ENCODE measurements around the gene VTA1.

Gene VTA1

DNA sequence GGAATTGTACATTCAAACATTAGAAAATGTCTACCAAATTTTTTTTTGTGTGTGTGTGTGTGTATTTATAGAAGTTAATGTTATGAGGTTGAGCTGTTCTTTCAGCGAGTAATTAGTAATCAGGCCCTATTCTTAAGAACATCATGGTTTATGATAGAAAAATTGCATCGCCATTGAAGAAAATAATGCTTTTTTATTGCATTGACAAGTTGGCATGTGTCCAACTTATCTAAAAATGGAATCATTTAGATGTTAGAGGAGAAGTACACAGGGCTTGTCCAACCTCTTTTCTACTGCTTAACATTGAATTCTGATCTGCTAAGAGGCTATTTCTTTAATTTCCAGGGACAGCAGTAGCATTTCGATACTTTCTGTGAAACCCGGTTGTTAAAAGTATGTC is 93.1 kb downstream of the VTA1 start:
- CTCF ChIA-PET, result interaction anchor here (0.6 kb wide), 1 partner anchor 147 kb away, joined by 3 read pairs; no protein-coding TSS in a partner anchor
- no peak for TF ChIP-seq BHLHE40 (IDR thresholded peaks at IDR 0.05; ENCODE audit: borderline replicate concordance)
- TF ChIP-seq SUZ12 (IDR thresholded peaks at IDR 0.05), result no peak
- TF ChIP-seq TARDBP (IDR thresholded peaks at IDR 0.05), result no peak
- TF ChIP-seq NFRKB (IDR thresholded peaks at IDR 0.05), result no peak
- TF ChIP-seq HDGF (IDR thresholded peaks at IDR 0.05; ENCODE audit: borderline replicate concordance), result no peak
- no peak for TF ChIP-seq CTBP1 (IDR thresholded peaks at IDR 0.05; ENCODE audit: borderline replicate concordance)
- no peak for TF ChIP-seq LEF1 (IDR thresholded peaks at IDR 0.05; ENCODE audit: borderline replicate concordance)
- TF ChIP-seq SP1 (IDR thresholded peaks at IDR 0.05), result no peak
- no peak for TF ChIP-seq L3MBTL2 (conservative IDR thresholded peaks at IDR 0.05)
- TF ChIP-seq ELF4 (IDR thresholded peaks at IDR 0.05), result no peak
- no peak for TF ChIP-seq ARNT (IDR thresholded peaks at IDR 0.05)
- no peak for TF ChIP-seq ZNF384 (IDR thresholded peaks at IDR 0.05)
- no peak for TF ChIP-seq FOXM1 (IDR thresholded peaks at IDR 0.05; ENCODE audit: borderline replicate concordance)

DNA sequence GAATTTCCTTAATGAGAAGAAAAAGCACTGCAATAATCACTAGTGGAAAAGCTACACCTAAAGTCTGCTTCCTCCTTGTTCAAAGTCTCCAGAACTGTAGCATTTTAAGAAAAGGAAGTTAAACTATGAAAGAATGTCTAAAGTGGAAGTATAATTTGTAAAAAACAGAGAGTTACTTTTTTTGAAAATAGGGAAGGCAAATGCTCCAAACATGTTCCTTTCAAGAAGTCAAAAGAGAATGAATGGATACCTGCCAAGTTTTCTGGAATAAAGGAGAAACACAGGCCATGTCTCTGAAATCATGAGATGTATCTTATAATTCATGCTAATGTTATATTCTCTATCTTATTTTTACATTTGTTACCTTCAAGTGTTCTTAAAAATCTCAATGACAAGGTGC is 94.0 kb downstream of the VTA1 start:
- CTCF ChIA-PET, result no interaction called here

More for the DNA sequence above, 93.1 kb downstream of the VTA1 start:
- no peak for DNase-seq (ENCODE audit: extremely low spot score)
- POLR2A ChIA-PET, result no interaction called here

DNA sequence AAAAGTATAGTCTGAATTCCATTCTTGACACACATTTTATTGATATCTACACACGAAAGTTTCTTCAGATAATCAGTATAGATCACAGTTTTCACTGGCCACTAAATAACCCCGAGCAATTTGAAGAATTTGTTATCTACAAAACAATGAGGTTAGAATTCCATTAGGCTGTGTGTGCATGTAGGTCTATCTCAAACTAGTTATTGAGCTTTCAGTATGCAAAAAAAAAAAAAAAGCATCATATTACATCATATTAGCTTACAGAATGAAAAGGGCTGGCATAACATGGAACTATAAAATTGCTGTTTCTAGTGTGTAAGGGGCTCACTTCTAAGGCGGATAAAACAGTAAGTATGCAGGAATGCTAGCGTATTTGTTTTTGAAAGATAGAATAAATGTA is 95.2 kb downstream of the VTA1 start:
- DNase-seq (ENCODE audit: extremely low spot score), result no peak
- ChIA-PET CTCF (interaction anchor here (0.7 to 2.3 kb wide), 4 partner anchors 9 to 188 kb away, joined by 3 to 15 read pairs (median 3); no protein-coding TSS in a partner anchor), POLR2A (no interaction called here)
- TF ChIP-seq ZNF384 (IDR thresholded peaks at IDR 0.05) (peak; percentile 51; the same call in 1 of the 2 replicates), FOXA1 (IDR thresholded peaks at IDR 0.05) (no peak)

More for the DNA sequence above, 94.0 kb downstream of the VTA1 start:
- POLR2A ChIA-PET, result no interaction called here
- no peak for DNase-seq (ENCODE audit: extremely low spot score)
- no peak for TF ChIP-seq ELF4 (IDR thresholded peaks at IDR 0.05)
- no peak for TF ChIP-seq LEF1 (IDR thresholded peaks at IDR 0.05; ENCODE audit: borderline replicate concordance)
- no peak for TF ChIP-seq L3MBTL2 (conservative IDR thresholded peaks at IDR 0.05)

DNA sequence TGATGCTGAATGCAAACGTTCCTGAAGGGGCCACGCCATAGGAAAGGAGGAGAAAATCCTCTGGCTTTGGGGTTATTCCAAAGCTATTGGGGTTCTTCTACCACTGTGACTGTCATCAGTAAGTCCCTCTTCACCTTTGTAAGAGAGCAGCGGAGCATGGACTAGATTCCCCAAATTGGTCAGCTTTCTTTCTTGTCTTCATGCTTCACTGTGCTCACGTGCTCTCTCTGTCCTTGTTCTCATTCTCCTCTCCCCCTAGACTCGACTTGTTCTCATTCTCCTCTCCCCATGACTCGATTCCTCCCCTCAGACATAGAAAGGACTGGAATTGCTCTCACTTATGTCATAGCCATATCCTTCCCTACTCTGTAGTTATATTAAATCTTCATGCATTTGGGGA is 99.9 kb downstream of the VTA1 start:
- no peak for TF ChIP-seq NFRKB (IDR thresholded peaks at IDR 0.05)
- TF ChIP-seq CTBP1 (IDR thresholded peaks at IDR 0.05; ENCODE audit: borderline replicate concordance), result no peak
- no peak for TF ChIP-seq FOXK2 (IDR thresholded peaks at IDR 0.05)
- TF ChIP-seq ZNF384 (IDR thresholded peaks at IDR 0.05), result no peak
- TF ChIP-seq SP1 (IDR thresholded peaks at IDR 0.05), result no peak
- no peak for TF ChIP-seq TARDBP (IDR thresholded peaks at IDR 0.05)
- TF ChIP-seq L3MBTL2 (conservative IDR thresholded peaks at IDR 0.05), result no peak
- no peak for TF ChIP-seq ARNT (IDR thresholded peaks at IDR 0.05)
- no peak for TF ChIP-seq ELF4 (IDR thresholded peaks at IDR 0.05)
- no peak for TF ChIP-seq BHLHE40 (IDR thresholded peaks at IDR 0.05; ENCODE audit: borderline replicate concordance)
- no peak for TF ChIP-seq LEF1 (IDR thresholded peaks at IDR 0.05; ENCODE audit: borderline replicate concordance)
- TF ChIP-seq SUZ12 (IDR thresholded peaks at IDR 0.05), result no peak
- no peak for TF ChIP-seq FOXA1 (IDR thresholded peaks at IDR 0.05)
- no peak for TF ChIP-seq HDGF (IDR thresholded peaks at IDR 0.05; ENCODE audit: borderline replicate concordance)
- no peak for TF ChIP-seq FOXM1 (IDR thresholded peaks at IDR 0.05; ENCODE audit: borderline replicate concordance)
- TF ChIP-seq, protein P1, sequence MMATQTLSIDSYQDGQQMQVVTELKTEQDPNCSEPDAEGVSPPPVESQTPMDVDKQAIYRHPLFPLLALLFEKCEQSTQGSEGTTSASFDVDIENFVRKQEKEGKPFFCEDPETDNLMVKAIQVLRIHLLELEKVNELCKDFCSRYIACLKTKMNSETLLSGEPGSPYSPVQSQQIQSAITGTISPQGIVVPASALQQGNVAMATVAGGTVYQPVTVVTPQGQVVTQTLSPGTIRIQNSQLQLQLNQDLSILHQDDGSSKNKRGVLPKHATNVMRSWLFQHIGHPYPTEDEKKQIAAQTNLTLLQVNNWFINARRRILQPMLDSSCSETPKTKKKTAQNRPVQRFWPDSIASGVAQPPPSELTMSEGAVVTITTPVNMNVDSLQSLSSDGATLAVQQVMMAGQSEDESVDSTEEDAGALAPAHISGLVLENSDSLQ (IDR thresholded peaks at IDR 0.05), result no peak
- DNase-seq (ENCODE audit: extremely low spot score), result no peak
- ChIA-PET POLR2A (no interaction called here), CTCF (no interaction called here)

DNA sequence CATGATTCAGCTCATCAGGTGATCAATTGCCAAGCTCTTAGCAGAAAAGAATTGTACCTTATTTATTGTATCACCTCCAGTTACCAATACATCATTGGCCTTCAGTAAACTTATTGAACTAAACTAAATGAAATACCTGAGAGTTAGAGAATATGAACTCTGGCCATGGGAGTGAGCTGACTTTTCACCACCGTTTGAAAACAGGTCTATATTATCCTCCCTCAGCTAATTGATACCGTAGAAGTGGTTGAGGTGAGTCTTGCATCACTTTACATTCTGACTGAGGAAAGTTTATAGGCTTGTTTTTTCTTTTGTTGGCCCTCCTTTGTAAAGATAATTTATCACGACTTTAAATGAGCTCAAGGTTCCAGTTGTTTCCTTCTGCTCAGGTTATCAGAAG is 102.2 kb downstream of the VTA1 start:
- POLR2A ChIA-PET, result no interaction called here
- CTCF ChIA-PET, result interaction anchor here (0.7 to 1.0 kb wide), 2 partner anchors 16 to 102 kb away, joined by 4 read pairs; partner anchors contain the start of genes NMBR and VTA1
- TF ChIP-seq L3MBTL2 (conservative IDR thresholded peaks at IDR 0.05) (no peak), ZNF384 (IDR thresholded peaks at IDR 0.05) (no peak), FOXM1 (IDR thresholded peaks at IDR 0.05; ENCODE audit: borderline replicate concordance) (no peak), FOXK2 (IDR thresholded peaks at IDR 0.05) (no peak), SUZ12 (IDR thresholded peaks at IDR 0.05) (no peak), FOXA1 (IDR thresholded peaks at IDR 0.05) (no peak), ARNT (IDR thresholded peaks at IDR 0.05) (no peak), CTBP1 (IDR thresholded peaks at IDR 0.05; ENCODE audit: borderline replicate concordance) (no peak), ELF4 (IDR thresholded peaks at IDR 0.05) (no peak), LEF1 (IDR thresholded peaks at IDR 0.05; ENCODE audit: borderline replicate concordance) (no peak), SP1 (IDR thresholded peaks at IDR 0.05) (no peak), HDGF (IDR thresholded peaks at IDR 0.05; ENCODE audit: borderline replicate concordance) (no peak), TARDBP (IDR thresholded peaks at IDR 0.05) (no peak), NFRKB (IDR thresholded peaks at IDR 0.05) (no peak)
- TF ChIP-seq, protein P1 (IDR thresholded peaks at IDR 0.05), result no peak
- no peak for DNase-seq (ENCODE audit: extremely low spot score)

DNA sequence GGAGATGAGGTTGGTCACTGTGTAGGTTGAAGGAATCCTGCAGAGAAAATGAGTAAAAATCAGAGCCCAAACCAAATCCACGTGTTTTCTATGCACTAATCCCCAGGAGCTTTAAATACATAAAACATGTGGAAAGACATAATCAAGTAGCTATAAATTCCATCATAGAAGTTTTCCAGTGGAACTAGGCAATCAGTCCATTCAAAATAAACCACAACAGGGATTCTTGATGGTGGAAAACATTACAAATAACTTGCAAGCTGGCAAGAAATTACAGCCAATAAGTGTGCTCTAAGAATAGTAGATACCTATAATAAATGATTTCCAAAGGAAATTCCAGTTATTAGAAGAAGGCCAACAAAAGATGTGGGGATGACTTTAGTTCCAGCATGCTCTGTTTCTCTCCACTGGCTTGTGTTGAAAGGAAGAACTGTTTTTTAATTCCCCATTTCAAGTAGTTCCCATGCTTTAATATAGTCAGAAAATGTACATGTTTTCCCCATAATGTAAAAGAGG is 104.9 kb downstream of the VTA1 start:
- TF ChIP-seq FOXM1 (IDR thresholded peaks at IDR 0.05; ENCODE audit: borderline replicate concordance), result no peak
- no peak for TF ChIP-seq FOXA1 (IDR thresholded peaks at IDR 0.05)
- TF ChIP-seq BHLHE40 (IDR thresholded peaks at IDR 0.05; ENCODE audit: borderline replicate concordance), result no peak
- no peak for TF ChIP-seq TARDBP (IDR thresholded peaks at IDR 0.05)
- TF ChIP-seq NFRKB (IDR thresholded peaks at IDR 0.05), result no peak
- no peak for TF ChIP-seq ZNF384 (IDR thresholded peaks at IDR 0.05)
- TF ChIP-seq CTBP1 (IDR thresholded peaks at IDR 0.05; ENCODE audit: borderline replicate concordance), result no peak
- TF ChIP-seq ELF4 (IDR thresholded peaks at IDR 0.05), result no peak
- no peak for TF ChIP-seq ARNT (IDR thresholded peaks at IDR 0.05)
- TF ChIP-seq SUZ12 (IDR thresholded peaks at IDR 0.05), result no peak
- TF ChIP-seq HDGF (IDR thresholded peaks at IDR 0.05; ENCODE audit: borderline replicate concordance), result no peak
- no peak for TF ChIP-seq SP1 (IDR thresholded peaks at IDR 0.05)
- TF ChIP-seq, protein P1 (IDR thresholded peaks at IDR 0.05), result no peak
- TF ChIP-seq LEF1 (IDR thresholded peaks at IDR 0.05; ENCODE audit: borderline replicate concordance), result no peak
- TF ChIP-seq FOXK2 (IDR thresholded peaks at IDR 0.05), result no peak
- CTCF ChIA-PET, result interaction anchor here (0.6 to 0.7 kb wide), 2 partner anchors 12 to 15 kb away, joined by 4 to 9 read pairs; no protein-coding TSS in a partner anchor
- no peak for DNase-seq (ENCODE audit: extremely low spot score)
- POLR2A ChIA-PET, result no interaction called here

Data from HEK293T (cell line).